PFSK-1 (cell line): ENCODE results near the gene PSTK.

Source experiments
- FOXP2 ChIP-seq: optimal IDR thresholded peaks from 2 replicates; pipeline ENCODE3; 2011; ENCODE audit warnings: borderline replicate concordance, control low read depth, inconsistent platforms; ENCODE audit not compliant: insufficient read depth; ENCODE audit errors: extremely low read length, extremely low read depth
- POLR2AphosphoS5 ChIP-seq: IDR thresholded peaks from 2 replicates; pipeline ENCODE4 v1.6.1; 2012; ENCODE audit warnings: low read depth, mild to moderate bottlenecking, control low read depth, low read length, moderate library complexity
- SIN3A ChIP-seq: IDR thresholded peaks from 2 replicates; pipeline ENCODE4 v1.6.1; 2012; ENCODE audit warnings: mild to moderate bottlenecking, low read length, moderate library complexity, borderline replicate concordance; ENCODE audit not compliant: insufficient read depth
- TAF1 ChIP-seq: IDR thresholded peaks from 2 replicates; pipeline ENCODE4 v1.6.1; 2012; ENCODE audit warnings: low read length, control low read depth, borderline replicate concordance; ENCODE audit not compliant: insufficient read depth

GRCh38 chr10:122981066-122981464 is 864 bp downstream of the PSTK start:
- TF ChIP-seq POLR2AphosphoS5 = no peak
- no peak for TF ChIP-seq FOXP2
- no peak for TF ChIP-seq TAF1
- no peak for TF ChIP-seq SIN3A
